A673 (cell line): ENCODE data around the gene PSPN. TPM values are rescaled to one million over a fixed set of nuclear protein-coding genes. Genes with fewer than 3 reads are reported as not detected.

Experiments used
- Bru-seq: library from RNA; stranded (reverse); fragments of 400-500 nt; gene quantifications from one replicate; lab custom pipeline; 2021; lab: Mats Ljungman, UMichigan
- BruChase-seq, 2 experiments: library from RNA; stranded (reverse); fragments of 400-500 nt; gene quantifications; one replicate each; lab custom pipeline; 2021; lab: Mats Ljungman, UMichigan
- BruUV-seq: library from RNA; stranded (reverse); fragments of 400-500 nt; replicated peaks from 2 replicates; lab custom pipeline; 2021; lab: Mats Ljungman, UMichigan
- CTCF ChIA-PET: fragments of 300-600 bp; sonication (Branson Sonifier 250); formaldehyde crosslinking; loops from one replicate; lab custom pipeline; 2022; ENCODE audit warnings: antibody characterized with exemption; lab: Charles Lee
- POLR2A ChIA-PET: fragments of 300-600 bp; sonication (Branson Sonifier 250); formaldehyde crosslinking; loops from one replicate; lab custom pipeline; 2022; ENCODE audit warnings: antibody characterized with exemption; ENCODE audit not compliant: low non-redundant PET; lab: Charles Lee
- DNase-seq: peaks from one replicate; pipeline ENCODE4 v3.0.0-alpha.2; 2015; ENCODE audit warnings: low spot score
- H3K27ac ChIP-seq: fragments of 200-600 bp; sonication (generic); 2 replicates; pipeline ENCODE4 v1.5.1; 2016; ENCODE audit warnings: mixed run types, low read depth, mild to moderate bottlenecking, mixed read lengths, antibody characterized with exemption, low read length; ENCODE audit not compliant: poor library complexity, severe bottlenecking
- H3K27me3 ChIP-seq: fragments of 200-600 bp; sonication (generic); replicated peaks from 2 replicates; pipeline ENCODE4 v1.6.1; 2017; ENCODE audit warnings: mixed run types, low read depth, mild to moderate bottlenecking, mixed read lengths, antibody characterized with exemption, low read length; ENCODE audit not compliant: insufficient read depth, poor library complexity
- H3K36me3 ChIP-seq: fragments of 200-600 bp; sonication (generic); 2 replicates; pipeline ENCODE4 v1.6.1; 2016; ENCODE audit warnings: mixed run types, mild to moderate bottlenecking, mixed read lengths, antibody characterized with exemption, low read length; ENCODE audit not compliant: insufficient read depth, poor library complexity, severe bottlenecking
- H3K4me1 ChIP-seq: fragments of 200-600 bp; sonication (generic); 2 replicates; pipeline ENCODE4 v1.6.1; 2017; ENCODE audit warnings: mixed run types, mild to moderate bottlenecking, mixed read lengths, antibody characterized with exemption, low read length; ENCODE audit not compliant: insufficient read depth, poor library complexity, severe bottlenecking
- H3K4me3 ChIP-seq: fragments of 200-600 bp; sonication (generic); 2 replicates; pipeline ENCODE4 v1.5.1; 2016; ENCODE audit warnings: low read depth, mixed run types, mild to moderate bottlenecking, mixed read lengths, low read length; ENCODE audit not compliant: poor library complexity, severe bottlenecking
- H3K9me3 ChIP-seq: fragments of 200-600 bp; sonication (generic); 2 replicates; pipeline ENCODE4 v1.6.1; 2016; ENCODE audit warnings: mixed run types, low read depth, mild to moderate bottlenecking, mixed read lengths, antibody characterized with exemption, low read length; ENCODE audit not compliant: poor library complexity, severe bottlenecking
- EZH2 ChIP-seq: fragments of 200-600 bp; sonication (generic); IDR thresholded peaks from 2 replicates; pipeline ENCODE4 v1.6.1; 2017; ENCODE audit warnings: borderline replicate concordance, low read depth, mild to moderate bottlenecking, mixed read lengths, antibody characterized with exemption, low read length; ENCODE audit not compliant: poor library complexity, severe bottlenecking
- intact Hi-C: fragments of 100-400 bp; cut with micrococcal nuclease; formaldehyde crosslinking; loops from one replicate; pipeline ENCODE4 v1.10.0; 2022; ENCODE audit not compliant: unreplicated experiment
- long read RNA-seq: library from polyadenylated mRNA; stranded (forward); transcript quantifications from one replicate; pipeline ENCODE4 v2.0.0, GENCODE V29; 2022
- total RNA-seq: library from RNA; stranded (reverse); gene quantifications from 2 replicates; pipeline ENCODE4 v1.2.3, GENCODE V29; 2021
- TF ChIP-seq, protein P1 (sequence below): fragments of 300-800, 200-600 bp; sonication (generic); conservative IDR thresholded peaks from 2 replicates; pipeline ENCODE4 v1.5.1; 2017; ENCODE audit warnings: low read depth, mild to moderate bottlenecking, antibody characterized with exemption, low read length, moderate library complexity, mixed read lengths

The PSPN gene, protein sequence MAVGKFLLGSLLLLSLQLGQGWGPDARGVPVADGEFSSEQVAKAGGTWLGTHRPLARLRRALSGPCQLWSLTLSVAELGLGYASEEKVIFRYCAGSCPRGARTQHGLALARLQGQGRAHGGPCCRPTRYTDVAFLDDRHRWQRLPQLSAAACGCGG
- total RNA-seq (3.4 and 3.6 TPM in 2 replicates), Bru-seq, nascent RNA (percentile 44 among the genes with signal in this experiment), BruChase-seq, experiment 1, labeled RNA remaining after a 2-hour chase (percentile 59 among the genes with signal in this experiment), BruChase-seq, experiment 2, labeled RNA remaining after a 6-hour chase (percentile 76 among the genes with signal in this experiment)
- long read RNA-seq, partial matches to known transcripts, result 0 of 4 reads
- long read RNA-seq, other reads (novel, unspliced or antisense), result 0 of 4 reads

DNA sequence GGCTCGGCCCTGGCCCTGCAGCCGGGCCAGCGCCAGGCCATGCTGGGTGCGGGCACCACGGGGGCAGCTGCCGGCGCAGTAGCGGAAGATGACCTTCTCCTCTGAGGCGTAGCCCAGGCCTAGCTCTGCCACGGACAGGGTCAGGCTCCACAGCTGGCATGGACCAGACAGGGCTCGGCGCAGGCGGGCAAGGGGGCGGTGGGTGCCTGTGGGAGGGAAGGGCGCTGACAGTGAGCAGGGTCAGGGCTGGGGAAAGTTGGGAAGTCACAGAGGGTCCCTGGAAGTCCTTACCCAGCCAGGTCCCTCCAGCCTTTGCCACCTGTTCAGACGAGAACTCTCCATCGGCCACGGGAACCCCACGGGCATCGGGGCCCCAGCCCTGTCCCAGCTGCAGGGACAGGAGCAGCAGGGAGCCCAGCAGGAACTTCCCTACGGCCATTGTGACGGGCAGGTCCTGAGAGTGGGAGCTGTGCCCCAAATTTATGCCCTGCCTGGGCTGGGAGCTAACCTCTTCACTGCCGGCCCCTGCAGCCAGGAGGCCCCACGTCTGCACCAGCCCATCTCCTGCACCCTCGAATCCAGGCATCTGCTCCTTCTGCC, at the start of gene PSPN:
TSS of gene PSPN (minus strand) at position 523 of the 600 bp plus-strand sequence. CDS start at position 439, 84 bp downstream.
- BruUV-seq, result no TSS peak
- TF ChIP-seq EZH2, result no peak
- TF ChIP-seq, protein P1, sequence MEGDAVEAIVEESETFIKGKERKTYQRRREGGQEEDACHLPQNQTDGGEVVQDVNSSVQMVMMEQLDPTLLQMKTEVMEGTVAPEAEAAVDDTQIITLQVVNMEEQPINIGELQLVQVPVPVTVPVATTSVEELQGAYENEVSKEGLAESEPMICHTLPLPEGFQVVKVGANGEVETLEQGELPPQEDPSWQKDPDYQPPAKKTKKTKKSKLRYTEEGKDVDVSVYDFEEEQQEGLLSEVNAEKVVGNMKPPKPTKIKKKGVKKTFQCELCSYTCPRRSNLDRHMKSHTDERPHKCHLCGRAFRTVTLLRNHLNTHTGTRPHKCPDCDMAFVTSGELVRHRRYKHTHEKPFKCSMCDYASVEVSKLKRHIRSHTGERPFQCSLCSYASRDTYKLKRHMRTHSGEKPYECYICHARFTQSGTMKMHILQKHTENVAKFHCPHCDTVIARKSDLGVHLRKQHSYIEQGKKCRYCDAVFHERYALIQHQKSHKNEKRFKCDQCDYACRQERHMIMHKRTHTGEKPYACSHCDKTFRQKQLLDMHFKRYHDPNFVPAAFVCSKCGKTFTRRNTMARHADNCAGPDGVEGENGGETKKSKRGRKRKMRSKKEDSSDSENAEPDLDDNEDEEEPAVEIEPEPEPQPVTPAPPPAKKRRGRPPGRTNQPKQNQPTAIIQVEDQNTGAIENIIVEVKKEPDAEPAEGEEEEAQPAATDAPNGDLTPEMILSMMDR, result no peak
- Histone ChIP-seq H3K4me3 (no peak within 1 kb of the TSS), H3K27ac (peak within 1 kb of the TSS; percentile 10), H3K27me3 (no peaks in the 10 kb centered on the region), H3K4me1 (peaks cover 12% of the 10 kb centered on the region), H3K36me3 (peaks cover 15% of the 10 kb centered on the region), H3K9me3 (no peaks in the 10 kb centered on the region)
- intact Hi-C loops, result loop anchor here (5.0 kb wide), 1 partner anchor 487 kb away; no protein-coding TSS in a partner anchor
- POLR2A ChIA-PET, result no interaction called here
- CTCF ChIA-PET, result no interaction called here
- no peak for DNase-seq

DNA sequence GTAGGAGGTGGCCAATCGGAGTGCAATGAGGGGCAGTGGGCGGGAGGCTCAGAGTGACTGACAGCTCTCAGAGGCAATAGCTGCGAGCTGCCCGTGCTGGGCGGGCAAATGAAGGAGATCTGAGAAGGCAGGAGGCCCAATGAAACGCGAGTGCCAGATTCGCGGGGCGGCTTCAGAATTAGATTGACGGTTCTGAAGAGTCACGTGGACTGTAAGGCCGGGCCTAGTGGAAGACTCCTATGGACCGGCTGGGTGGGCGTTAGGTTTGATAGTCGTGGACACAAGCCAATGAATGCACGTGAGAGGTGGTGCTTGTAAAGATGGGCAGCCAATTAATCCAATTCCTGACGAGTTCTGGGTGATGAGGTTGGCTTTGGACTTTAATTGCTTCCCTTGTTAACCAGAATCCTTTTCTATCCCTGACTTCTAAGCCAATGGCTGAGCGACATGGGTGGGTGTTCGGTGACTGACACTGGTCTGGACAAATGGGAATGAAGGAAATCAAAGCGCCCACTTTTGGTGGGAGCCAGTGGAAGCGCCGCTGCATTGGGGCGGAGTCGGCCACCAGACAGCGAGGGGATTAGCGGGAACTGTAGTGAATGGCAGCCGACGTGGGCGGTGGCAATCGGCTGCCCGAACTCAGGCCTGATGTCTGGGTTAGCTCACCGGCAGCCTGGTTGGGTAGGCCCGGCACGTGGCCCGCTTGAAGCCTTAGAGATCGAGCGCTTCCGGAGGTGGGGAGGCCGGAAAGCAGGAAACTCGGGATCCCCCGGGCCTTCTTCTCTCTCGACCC, 49.4 kb upstream of the PSPN start:
- peak overlapping the region; percentile 99 for H3K4me3 ChIP-seq
- BruUV-seq, result no TSS peak
- H3K27me3 ChIP-seq, result no peaks in the 10 kb centered on the region
- no peaks in the 10 kb centered on the region for H3K9me3 ChIP-seq
- peak overlapping the region; percentile 86 for H3K27ac ChIP-seq
- peaks cover 28% of the 10 kb centered on the region for H3K36me3 ChIP-seq
- peak; percentile 100 for DNase-seq
- ChIA-PET POLR2A (interaction anchor here (0.6 kb wide), 1 partner anchor 11 kb away, joined by 3 read pairs; no protein-coding TSS in a partner anchor), CTCF (interaction anchor here (0.6 kb wide), 1 partner anchor 92 kb away, joined by 3 read pairs; no protein-coding TSS in a partner anchor)
- TF ChIP-seq, protein P1, result no peak
- TF ChIP-seq EZH2, result no peak
- intact Hi-C loops, result loop anchor here (5.0 kb wide), 1 partner anchor 53 kb away; the partner anchor contains the start of gene ALKBH7
- peaks cover 14% of the 10 kb centered on the region for H3K4me1 ChIP-seq
